ENCODE data around the gene FBRSL1.

GRCh38 chr12:132491138-132491663, 1.2 kb downstream of the FBRSL1 start:
- no peak for TF ChIP-seq CTCF (IDR thresholded peaks at IDR 0.05; ENCODE audit: low read depth, low read length)
- no peak for TF ChIP-seq POLR2A (IDR thresholded peaks at IDR 0.05; ENCODE audit: extremely low read depth, insufficient read length)
- TF ChIP-seq MAX (IDR thresholded peaks at IDR 0.05; ENCODE audit: low read depth, low read length), result no peak
- TF ChIP-seq MYC (IDR thresholded peaks at IDR 0.05; ENCODE audit: low read depth, low read length), result no peak
